Natural killer cell (primary cell): Measurements from ENCODE around the gene CDK11B. TPM values are rescaled to one million over a fixed set of nuclear protein-coding genes. Genes with fewer than 3 reads are reported as not detected.

Experiments
- ATAC-seq, 3 donors: fragments of 150-1000 bp in 2 of 3; fragments of 200-7000 bp in 1 of 3; cut with Tn5 transposase; 1 replicate in 1 of 3; 2 replicates in 2 of 3; pipeline ENCODE4 v1.10.0; 2021; ENCODE audit warnings: mild to moderate bottlenecking in 2 of 3, moderate library complexity in 2 of 3
- DNase-seq, 2 donors: peaks; one replicate each; pipeline versions ENCODE4 v3.0.0 to v3.0.0-alpha.2; 2013 to 2021; ENCODE audit warnings: mixed read lengths in 1 of 2
- H3K27ac ChIP-seq: one replicate; pipeline ENCODE4 v1.5.1; 2013; ENCODE audit warnings: mild to moderate bottlenecking, low read length
- H3K27me3 ChIP-seq: one replicate; pipeline ENCODE4 v1.6.1; 2013; ENCODE audit warnings: low read length; ENCODE audit not compliant: control insufficient read depth, insufficient read depth
- H3K36me3 ChIP-seq: one replicate; pipeline ENCODE4 v1.6.1; 2013; ENCODE audit warnings: low read length; ENCODE audit not compliant: control insufficient read depth, insufficient read depth
- H3K4me1 ChIP-seq: one replicate; pipeline ENCODE4 v1.6.1; 2013; ENCODE audit warnings: low read length; ENCODE audit not compliant: control insufficient read depth, insufficient read depth
- H3K4me3 ChIP-seq: one replicate; pipeline ENCODE4 v1.5.1; 2013; ENCODE audit warnings: low read length
- H3K9me3 ChIP-seq: one replicate; pipeline ENCODE4 v1.6.1; 2013; ENCODE audit warnings: low read length; ENCODE audit not compliant: control insufficient read depth, insufficient read depth
- H3K27ac Mint-ChIP-seq, 2 donors: one replicate each; pipeline ENCODE4 v1.8.0; 2022; ENCODE audit warnings: mild to moderate bottlenecking in 2 of 2, mixed read lengths in 2 of 2, moderate library complexity in 1 of 2
- H3K27me3 Mint-ChIP-seq, 2 donors: one replicate each; pipeline ENCODE4 v1.8.0; 2022; ENCODE audit warnings: low read depth in 2 of 2, mixed read lengths in 2 of 2
- H3K36me3 Mint-ChIP-seq: one replicate; pipeline ENCODE4 v1.8.0; 2022; ENCODE audit warnings: mixed read lengths
- H3K4me1 Mint-ChIP-seq, 2 donors: one replicate each; pipeline ENCODE4 v1.8.0; 2022; ENCODE audit warnings: mixed read lengths in 2 of 2
- H3K4me3 Mint-ChIP-seq: one replicate; pipeline ENCODE4 v1.8.0; 2022; ENCODE audit warnings: mild to moderate bottlenecking, moderate library complexity, mixed read lengths
- H3K9me3 Mint-ChIP-seq, 2 donors: one replicate each; pipeline ENCODE4 v1.8.0; 2022; ENCODE audit warnings: mixed read lengths in 2 of 2
- WGBS: methylation state at CpG from one replicate; pipeline ENCODE4 v1.1.7; 2013; ENCODE audit warnings: missing lambda C conversion rate; ENCODE audit not compliant: insufficient coverage; 5-methylcytosine and 5-hydroxymethylcytosine counted together
- intact Hi-C: fragments of 100-400 bp; cut with micrococcal nuclease; formaldehyde crosslinking; loops from one replicate; pipeline ENCODE4 v1.14.2; 2022
- total RNA-seq, 4 donors: library from RNA; stranded (reverse); fragments of 120-200 nt in 1 of 4; gene quantifications; one replicate each; pipeline versions ENCODE4 v1.2.3 to v1.2.4, GENCODE V29; 2013 to 2022
- TF ChIP-seq, protein P1 (sequence below): fragments of 200-600 bp; IDR thresholded peaks from one replicate; pipeline ENCODE4 v1.8.0; 2022; ENCODE audit warnings: antibody characterized with exemption

CDK11B gene
- total RNA-seq, 3 donors from 2014 or later (not counting 1 experiment from before 2014, with no cell fraction given): 49.6 to 65.9 (median 50.2) TPM

DNA sequence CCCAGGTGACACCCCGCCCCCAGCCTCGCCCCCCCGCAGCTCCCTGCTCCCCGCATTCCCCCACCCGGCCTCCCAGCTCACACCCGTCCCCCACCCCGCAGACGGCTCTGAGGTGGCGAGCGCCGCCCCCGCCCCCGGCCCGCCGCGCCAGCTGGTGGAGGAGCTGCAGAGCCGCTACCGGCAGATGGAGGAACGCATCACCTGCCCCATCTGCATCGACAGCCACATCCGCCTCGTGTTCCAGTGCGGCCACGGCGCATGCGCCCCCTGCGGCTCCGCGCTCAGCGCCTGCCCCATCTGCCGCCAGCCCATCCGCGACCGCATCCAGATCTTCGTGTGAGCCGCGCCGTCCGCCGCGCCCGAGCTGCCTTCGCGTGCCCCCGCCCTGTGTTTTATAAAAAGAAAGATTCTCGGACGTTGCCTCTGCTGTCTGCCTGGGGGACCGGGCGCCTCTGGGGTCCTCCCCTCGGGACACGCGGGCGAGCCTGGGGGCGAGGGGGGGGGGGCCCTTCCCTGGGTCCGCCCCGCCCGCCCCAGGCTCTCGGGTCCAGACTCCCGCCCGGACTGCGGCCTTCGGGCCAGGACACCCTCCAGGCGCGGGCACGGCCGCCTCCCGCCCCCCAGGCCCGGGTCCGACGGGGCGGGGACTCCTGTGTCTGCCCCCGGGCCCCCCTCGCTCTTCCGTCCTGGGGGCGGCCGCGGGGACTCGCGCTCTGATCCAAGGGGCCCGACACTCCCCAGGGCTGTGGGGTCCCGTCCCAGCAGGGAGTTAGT lies 28.4 kb downstream of the CDK11B start:
- no peaks in the 10 kb centered on the region for H3K27me3 Mint-ChIP-seq
- ATAC-seq (peak; percentile 53 to 77 (median 66)), DNase-seq (peak; percentile 96 to 99)
- WGBS: 2% methylated on average over 76 of the region's 81 CpGs
- peak overlapping the region; percentile 95 for H3K4me3 Mint-ChIP-seq
- peak overlapping the region; percentile 93 to 96 for H3K27ac Mint-ChIP-seq
- Histone ChIP-seq H3K27ac (peak overlapping the region; percentile 90), H3K4me3 (peak overlapping the region; percentile 42), H3K4me1 (peaks cover 43% of the 10 kb centered on the region), H3K9me3 (no peaks in the 10 kb centered on the region), H3K36me3 (no peaks in the 10 kb centered on the region), H3K27me3 (no peaks in the 10 kb centered on the region)
- H3K36me3 Mint-ChIP-seq: no peaks in the 10 kb centered on the region
- peaks cover 5 to 23% of the 10 kb centered on the region in 2 donors for H3K4me1 Mint-ChIP-seq
- no peaks in the 10 kb centered on the region for H3K9me3 Mint-ChIP-seq
- TF ChIP-seq, protein P1, sequence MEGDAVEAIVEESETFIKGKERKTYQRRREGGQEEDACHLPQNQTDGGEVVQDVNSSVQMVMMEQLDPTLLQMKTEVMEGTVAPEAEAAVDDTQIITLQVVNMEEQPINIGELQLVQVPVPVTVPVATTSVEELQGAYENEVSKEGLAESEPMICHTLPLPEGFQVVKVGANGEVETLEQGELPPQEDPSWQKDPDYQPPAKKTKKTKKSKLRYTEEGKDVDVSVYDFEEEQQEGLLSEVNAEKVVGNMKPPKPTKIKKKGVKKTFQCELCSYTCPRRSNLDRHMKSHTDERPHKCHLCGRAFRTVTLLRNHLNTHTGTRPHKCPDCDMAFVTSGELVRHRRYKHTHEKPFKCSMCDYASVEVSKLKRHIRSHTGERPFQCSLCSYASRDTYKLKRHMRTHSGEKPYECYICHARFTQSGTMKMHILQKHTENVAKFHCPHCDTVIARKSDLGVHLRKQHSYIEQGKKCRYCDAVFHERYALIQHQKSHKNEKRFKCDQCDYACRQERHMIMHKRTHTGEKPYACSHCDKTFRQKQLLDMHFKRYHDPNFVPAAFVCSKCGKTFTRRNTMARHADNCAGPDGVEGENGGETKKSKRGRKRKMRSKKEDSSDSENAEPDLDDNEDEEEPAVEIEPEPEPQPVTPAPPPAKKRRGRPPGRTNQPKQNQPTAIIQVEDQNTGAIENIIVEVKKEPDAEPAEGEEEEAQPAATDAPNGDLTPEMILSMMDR: no peak
- intact Hi-C loops: no loop called here

DNA sequence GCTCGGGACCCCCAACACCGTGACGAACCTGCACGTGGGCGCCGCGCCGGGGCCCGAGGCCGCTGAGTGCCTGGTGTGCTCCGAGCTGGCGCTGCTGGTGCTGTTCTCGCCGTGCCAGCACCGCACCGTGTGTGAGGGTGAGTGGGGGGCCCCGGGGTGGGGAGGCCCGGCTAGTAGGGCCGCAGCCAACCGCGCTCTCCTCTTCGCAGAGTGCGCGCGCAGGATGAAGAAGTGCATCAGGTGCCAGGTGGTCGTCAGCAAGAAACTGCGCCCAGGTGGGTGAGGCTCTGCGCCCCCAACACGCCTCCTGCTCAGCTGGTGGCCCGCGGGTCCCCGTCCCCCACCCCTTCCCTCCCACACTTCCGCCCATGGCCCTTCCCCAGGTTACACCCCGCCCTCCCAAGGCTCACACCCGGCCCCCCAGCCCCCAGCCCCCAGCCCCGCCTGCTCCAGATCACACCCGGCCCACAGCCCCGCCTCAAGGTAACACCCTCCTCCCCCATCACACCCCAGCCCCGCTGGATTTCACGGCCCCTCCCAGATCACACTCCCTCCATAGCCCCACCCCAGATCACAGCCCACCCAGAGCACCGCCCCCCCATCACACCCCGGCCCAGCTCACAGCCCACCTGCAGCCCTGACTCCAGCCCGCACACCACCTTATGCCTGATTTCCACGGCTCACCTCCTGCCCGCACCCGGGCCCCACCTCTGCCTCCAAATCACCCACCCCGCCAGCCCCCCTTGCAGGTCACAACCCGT lies 29.2 kb downstream of the CDK11B start:
- intact Hi-C loops: no loop called here

DNA sequence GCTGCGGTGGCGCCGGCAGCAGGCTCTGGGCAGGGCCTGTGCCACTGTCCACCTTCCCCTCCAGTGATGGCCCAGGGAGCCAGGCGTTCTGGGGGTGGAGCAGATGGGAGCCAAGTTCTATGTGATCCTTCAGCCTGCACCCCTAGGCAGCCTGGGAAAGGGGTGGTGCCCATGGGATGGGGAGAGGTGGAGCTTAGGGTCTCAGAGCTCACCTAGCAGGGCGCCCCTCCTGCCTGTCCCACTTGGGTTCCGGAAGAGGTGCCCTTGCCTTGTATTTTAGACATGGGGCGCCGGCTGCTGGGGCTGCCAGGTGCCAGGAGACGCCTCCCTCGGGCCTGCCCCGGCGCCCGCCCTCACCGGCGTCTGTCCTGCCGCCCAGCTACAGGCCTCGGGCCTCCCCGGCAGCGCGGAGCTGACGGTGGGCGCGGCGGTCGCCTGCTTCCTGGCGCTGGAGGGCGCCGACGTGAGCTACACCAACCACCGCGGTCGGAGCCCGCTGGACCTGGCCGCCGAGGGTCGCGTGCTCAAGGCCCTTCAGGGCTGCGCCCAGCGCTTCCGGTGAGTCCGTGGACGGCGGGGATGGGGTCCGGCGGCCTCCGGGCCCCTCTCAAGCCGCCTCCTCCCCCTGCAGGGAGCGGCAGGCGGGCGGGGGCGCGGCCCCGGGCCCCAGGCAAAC lies 29.9 kb downstream of the CDK11B start:
- TF ChIP-seq, protein P1: no peak
- Histone ChIP-seq H3K36me3 (no peaks in the 10 kb centered on the region), H3K4me3 (peak overlapping the region; percentile 42), H3K9me3 (no peaks in the 10 kb centered on the region), H3K27me3 (no peaks in the 10 kb centered on the region), H3K4me1 (peaks cover 56% of the 10 kb centered on the region), H3K27ac (peak overlapping the region; percentile 49)
- no peaks in the 10 kb centered on the region for H3K36me3 Mint-ChIP-seq
- peak overlapping the region; percentile 72 for H3K4me3 Mint-ChIP-seq
- H3K9me3 Mint-ChIP-seq: no peaks in the 10 kb centered on the region
- DNase-seq (peak; percentile 55 to 67), ATAC-seq (no peak)
- peak overlapping the region; percentile 48 to 96 for H3K27ac Mint-ChIP-seq
- no peaks in the 10 kb centered on the region for H3K27me3 Mint-ChIP-seq
- peaks cover 5 to 30% of the 10 kb centered on the region in 2 donors for H3K4me1 Mint-ChIP-seq
- 15% methylated on average over 53 of the region's 53 CpGs for WGBS
- intact Hi-C loops: no loop called here

More for the DNA sequence above, 29.2 kb downstream of the CDK11B start:
- TF ChIP-seq, protein P1: no peak
- WGBS: 12% methylated on average over 46 of the region's 48 CpGs
- peaks cover 5 to 28% of the 10 kb centered on the region in 2 donors for H3K4me1 Mint-ChIP-seq
- H3K9me3 Mint-ChIP-seq: no peaks in the 10 kb centered on the region
- Histone ChIP-seq H3K27ac (peak overlapping the region; percentile 74), H3K36me3 (no peaks in the 10 kb centered on the region), H3K4me3 (peak overlapping the region; percentile 42), H3K9me3 (no peaks in the 10 kb centered on the region), H3K4me1 (peaks cover 50% of the 10 kb centered on the region), H3K27me3 (no peaks in the 10 kb centered on the region)
- H3K4me3 Mint-ChIP-seq: peak overlapping the region; percentile 95
- DNase-seq: peak; percentile 85 to 90
- peak; percentile 68 to 85 (median 70) for ATAC-seq
- H3K36me3 Mint-ChIP-seq: no peaks in the 10 kb centered on the region
- H3K27ac Mint-ChIP-seq: peak overlapping the region; percentile 93 to 96
- H3K27me3 Mint-ChIP-seq: no peaks in the 10 kb centered on the region
